ENCODE results near the gene ACTR3. TPM values are rescaled to one million over a fixed set of nuclear protein-coding genes. Genes with fewer than 3 reads are reported as not detected.

The ACTR3 gene
- total and polyA plus RNA-seq, 10 of the 15 experiments (the other 5 are each of a cell fraction or from before 2014, with no cell fraction given): 79.1 to 616 (median 471) TPM

DNA sequence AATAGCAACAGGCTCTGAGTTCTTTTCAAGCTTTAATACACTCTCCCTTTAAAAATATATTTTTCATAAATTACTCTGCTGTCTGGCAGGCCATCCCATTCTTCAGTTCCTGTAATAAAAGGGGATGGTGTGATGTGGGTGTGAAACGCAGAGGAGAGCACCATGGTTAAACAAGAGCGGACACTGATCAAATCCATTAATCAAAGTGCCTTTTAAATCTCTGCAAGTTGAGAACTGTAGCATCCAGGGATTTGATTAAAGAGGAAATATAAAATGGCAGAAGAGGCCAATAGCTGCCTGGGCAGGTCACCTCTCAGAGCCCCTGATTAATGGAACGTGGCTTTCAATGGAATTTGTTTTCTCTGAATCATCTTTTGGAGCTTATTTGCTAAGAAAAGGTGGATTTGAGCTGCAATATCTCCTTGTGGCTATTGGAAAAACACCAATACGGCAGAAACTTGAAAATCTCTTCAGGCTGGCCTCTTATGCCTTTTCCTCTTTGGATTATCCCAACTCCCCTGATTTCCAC, 96.9 kb downstream of the ACTR3 start:
- TF ChIP-seq CHD2 (IDR thresholded peaks at IDR 0.05; ENCODE audit: borderline replicate concordance, low read depth, low read length) (no peak), PAX5 (IDR thresholded peaks at IDR 0.05; ENCODE audit: borderline replicate concordance, low read depth, low read length) (no peak), SREBF1 (IDR thresholded peaks at IDR 0.05; ENCODE audit: low read length) (no peak), NFIC (IDR thresholded peaks at IDR 0.05; ENCODE audit: low read depth, low read length) (no peak)

DNA sequence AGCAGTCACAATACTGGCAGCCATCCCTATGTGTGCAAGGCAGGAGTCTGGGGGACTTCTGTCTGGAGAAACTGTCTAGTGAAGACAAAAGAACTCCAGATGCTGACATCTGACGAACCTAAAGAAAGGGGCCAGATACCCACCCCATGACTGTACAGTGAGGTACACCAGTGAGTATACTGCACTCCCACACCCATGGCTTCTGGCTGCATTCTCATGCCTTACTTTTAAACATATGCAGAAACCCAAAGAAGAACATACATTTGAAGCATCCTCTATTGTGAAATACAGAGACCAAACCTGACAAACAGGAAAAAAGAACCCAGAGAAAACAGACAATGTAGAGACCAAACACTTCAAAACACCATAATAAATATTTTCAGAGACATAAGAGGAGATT, 102.2 kb downstream of the ACTR3 start:
- POLR2A ChIA-PET: no interaction called here
- no TSS peak for BruUV-seq (replicated peaks)
- no peak overlapping the region for H2AFZ ChIP-seq (ENCODE audit: control insufficient read depth, low read depth, low read length)
- no peaks in the 10 kb centered on the region; the same call in 2 of the 3 replicates for H3K9me3 ChIP-seq (replicated peaks; ENCODE audit: control insufficient read depth, insufficient read depth, low read length)
- no peaks in the 10 kb centered on the region for H3K27me3 ChIP-seq (replicated peaks in 1 of 2; ENCODE audit: control insufficient read depth in 2 of 2, insufficient read depth in 2 of 2, low read length in 1 of 2)
- FAIRE-seq (no peak), ATAC-seq (no peak), DNase-seq (ENCODE audit: low read depth, low spot score) (no peak)
- H3K4me3 ChIP-seq: no peak overlapping the region
- RAD21 ChIA-PET (ENCODE audit: unreplicated experiment): no interaction called here
- 79% methylated on average over 1 of the region's 1 CpG for WGBS (ENCODE audit: insufficient coverage, insufficient replicate concordance, low lambda C conversion rate, missing lambda C conversion rate)
- no peak overlapping the region for H3K9ac ChIP-seq (ENCODE audit: control insufficient read depth, insufficient read depth, low read length)
- no peaks in the 10 kb centered on the region for H3K79me2 ChIP-seq (ENCODE audit: control insufficient read depth, insufficient read depth, low read length)
- no peaks in the 10 kb centered on the region for H3K4me1 ChIP-seq (ENCODE audit: control insufficient read depth, insufficient read depth, low read length)
- no peaks in the 10 kb centered on the region for H4K20me1 ChIP-seq (ENCODE audit: control insufficient read depth, insufficient read depth)
- SMC1A ChIA-PET (ENCODE audit: uncharacterized antibody, unreplicated experiment): no interaction called here
- H3K27ac ChIP-seq (ENCODE audit: control insufficient read depth, insufficient read depth): no peak overlapping the region
- in situ Hi-C loops (cut with MboI) (no loop called here), intact Hi-C loops (cut with micrococcal nuclease; ENCODE audit: unreplicated experiment) (loop anchor here (10.0 kb wide), 1 partner anchor 563 kb away; no protein-coding TSS in a partner anchor)
- CTCF ChIA-PET: no interaction called here
- no peak overlapping the region for H3K4me2 ChIP-seq (ENCODE audit: control insufficient read depth, insufficient read depth)
- H3K36me3 ChIP-seq (ENCODE audit: control insufficient read depth in 2 of 2, insufficient read depth in 2 of 2, low read length in 1 of 2): no peaks in the 10 kb centered on the region
- no peak for TF ChIP-seq CUX1 (IDR thresholded peaks at IDR 0.05; ENCODE audit: insufficient replicate concordance, low read depth, low read length)
- no peak for TF ChIP-seq SREBF1 (IDR thresholded peaks at IDR 0.05; ENCODE audit: low read length)
- no peak for TF ChIP-seq SIX5 (IDR thresholded peaks at IDR 0.05; ENCODE audit: low read depth, low read length, severe bottlenecking)
- TF ChIP-seq FOXK2 (IDR thresholded peaks at IDR 0.05): no peak
- TF ChIP-seq NKRF (conservative IDR thresholded peaks at IDR 0.05): no peak
- TF ChIP-seq FOS (IDR thresholded peaks at IDR 0.05; ENCODE audit: borderline replicate concordance, extremely low read depth, insufficient read length): no peak
- TF ChIP-seq SPI1 (IDR thresholded peaks at IDR 0.05; ENCODE audit: borderline replicate concordance, insufficient read depth, low read depth, low read length): no peak

More for the DNA sequence above, 96.9 kb downstream of the ACTR3 start:
- no peaks in the 10 kb centered on the region for H4K20me1 ChIP-seq (ENCODE audit: control insufficient read depth, insufficient read depth)
- H3K4me2 ChIP-seq (ENCODE audit: control insufficient read depth, insufficient read depth): no peak overlapping the region
- no peaks in the 10 kb centered on the region for H3K27me3 ChIP-seq (replicated peaks in 1 of 2; ENCODE audit: control insufficient read depth in 2 of 2, insufficient read depth in 2 of 2, low read length in 1 of 2)
- intact Hi-C loops (cut with micrococcal nuclease; ENCODE audit: unreplicated experiment): no loop called here
- FAIRE-seq (no peak), ATAC-seq (no peak), DNase-seq (ENCODE audit: low read depth, low spot score) (no peak)
- H3K79me2 ChIP-seq (ENCODE audit: control insufficient read depth, insufficient read depth, low read length): no peaks in the 10 kb centered on the region
- no peak overlapping the region for H2AFZ ChIP-seq (ENCODE audit: control insufficient read depth, low read depth, low read length)
- in situ Hi-C loops (cut with MboI): no loop called here
- no peak overlapping the region for H3K4me3 ChIP-seq
- no peaks in the 10 kb centered on the region for H3K36me3 ChIP-seq (ENCODE audit: control insufficient read depth in 2 of 2, insufficient read depth in 2 of 2, low read length in 1 of 2)
- 67% methylated on average over 4 of the region's 4 CpGs for WGBS (ENCODE audit: insufficient coverage, insufficient replicate concordance, low lambda C conversion rate, missing lambda C conversion rate)
- no peak overlapping the region for H3K9ac ChIP-seq (ENCODE audit: control insufficient read depth, insufficient read depth, low read length)
- ChIA-PET POLR2A (no interaction called here), SMC1A (ENCODE audit: uncharacterized antibody, unreplicated experiment) (interaction anchor here (0.9 kb wide), 1 partner anchor 88 kb away, joined by 3 read pairs; no protein-coding TSS in a partner anchor), CTCF (no interaction called here), RAD21 (ENCODE audit: unreplicated experiment) (no interaction called here)
- no TSS peak for BruUV-seq (replicated peaks)
- H3K9me3 ChIP-seq (replicated peaks; ENCODE audit: control insufficient read depth, insufficient read depth, low read length): no peaks in the 10 kb centered on the region
- H3K4me1 ChIP-seq (ENCODE audit: control insufficient read depth, insufficient read depth, low read length): no peaks in the 10 kb centered on the region
- no peak overlapping the region for H3K27ac ChIP-seq (ENCODE audit: control insufficient read depth, insufficient read depth)
